Lung (tissue), 12 donors: ENCODE data around the gene TRPM3. TPM values are rescaled to one million over a fixed set of nuclear protein-coding genes. Genes with fewer than 3 reads are reported as not detected.

Experiments used
- ATAC-seq: fragments of 200-7000 bp; cut with Tn5 transposase; one replicate; pipeline ENCODE4 v1.9.1; 2020; ENCODE audit warnings: moderate number of reproducible peaks; ENCODE audit not compliant: insufficient read depth, low FRiP score
- DNase-seq, 3 donors: peaks; one replicate each; pipeline ENCODE4 v3.0.0-alpha.2; 2013 to 2017
- H3K27ac ChIP-seq, 2 donors: one replicate each; pipeline ENCODE4 v1.5.1; 2013; ENCODE audit warnings: mild to moderate bottlenecking in 2 of 2, moderate library complexity in 2 of 2, control low read depth in 1 of 2, inconsistent platforms in 1 of 2, low read depth in 1 of 2, low read length in 1 of 2
- H3K27me3 ChIP-seq, 3 donors: one replicate each; pipeline ENCODE4 v1.5.1; 2013; ENCODE audit warnings: low read length in 2 of 3; ENCODE audit not compliant: control insufficient read depth in 3 of 3, insufficient read depth in 3 of 3
- H3K36me3 ChIP-seq, 4 donors: one replicate each; pipeline ENCODE4 v1.5.1; 2013; ENCODE audit warnings: low read length in 4 of 4, mild to moderate bottlenecking in 1 of 4, moderate library complexity in 1 of 4; ENCODE audit not compliant: control insufficient read depth in 4 of 4, insufficient read depth in 4 of 4
- H3K4me1 ChIP-seq, 5 donors: one replicate each; pipeline ENCODE4 v1.5.1; 2013; ENCODE audit warnings: low read length in 5 of 5, mild to moderate bottlenecking in 2 of 5, moderate library complexity in 1 of 5; ENCODE audit not compliant: control insufficient read depth in 5 of 5, insufficient read depth in 5 of 5
- H3K4me3 ChIP-seq: one replicate; pipeline ENCODE4 v1.5.1; 2013; ENCODE audit warnings: mild to moderate bottlenecking, control low read depth, moderate library complexity
- H3K9ac ChIP-seq, 2 donors: one replicate each; pipeline ENCODE4 v1.5.1; 2013; ENCODE audit warnings: low read length in 2 of 2, control low read depth in 1 of 2; ENCODE audit not compliant: insufficient read depth in 1 of 2
- H3K9me3 ChIP-seq, 4 donors: one replicate each; pipeline ENCODE4 v1.5.1; 2013; ENCODE audit warnings: low read length in 3 of 4, mild to moderate bottlenecking in 1 of 4, moderate library complexity in 1 of 4; ENCODE audit not compliant: control insufficient read depth in 4 of 4, insufficient read depth in 3 of 4
- CTCF ChIP-seq: IDR thresholded peaks from 2 replicates; pipeline ENCODE4 v1.5.1; 2012; ENCODE audit warnings: mild to moderate bottlenecking; ENCODE audit errors: control extremely low read depth, extremely low read depth
- WGBS, 2 donors: extraction: QIAGEN DNeasy Blood & Tissue Kit; methylation state at CpG; one replicate each; pipeline ENCODE4 v1.1.7; 2013; 5-methylcytosine and 5-hydroxymethylcytosine counted together
- polyA plus RNA-seq, 2 donors: library from polyadenylated mRNA; stranded (reverse); fragments of 200-250 nt; gene quantifications; one replicate each; pipeline ENCODE4 v1.2.1, GENCODE V29; 2013
- total RNA-seq, 2 donors: library from RNA; depleted of rRNA in 1 of 2; stranded (reverse); fragments of >200 nt in 1 of 2; gene quantifications; one replicate each; pipeline ENCODE4 v1.2.1, GENCODE V29; 2014 to 2021
- donor health status: control.
- donor health status: control.
- donor health status: Bipolar disorder and iron deficiency.
- donor health status: healthy.
- donor health status: DM: yes; HTN: yes; CAD: no.

TRPM3 gene
- total and polyA plus RNA-seq, 4 donors, result 0.02 to 1.4 (median 0.49) TPM; not detected in 1

GRCh38 chr9:70772601-70773000 is 348.8 kb downstream of the TRPM3 start:
- ATAC-seq (no peak), DNase-seq (no peak)
- no peak overlapping the region for H3K27ac ChIP-seq
- no peaks in the 10 kb centered on the region for H3K9me3 ChIP-seq
- WGBS, 2 donors, result 75 to 76% methylated on average over 3 of the region's 3 CpGs
- H3K36me3 ChIP-seq, result no peaks in the 10 kb centered on the region
- TF ChIP-seq CTCF, result no peak
- no peak overlapping the region for H3K9ac ChIP-seq
- H3K27me3 ChIP-seq, result no peaks in the 10 kb centered on the region
- H3K4me1 ChIP-seq, result no peaks in the 10 kb centered on the region
- H3K4me3 ChIP-seq, result no peak overlapping the region

- ATAC-seq (no peak), DNase-seq (no peak)
- WGBS, 2 donors, result 69 to 88% methylated on average over 1 of the region's 1 CpG
- TF ChIP-seq CTCF, result no peak
- Histone ChIP-seq H3K27ac (no peak overlapping the region), H3K4me1 (no peaks in the 10 kb centered on the region), H3K9me3 (no peaks in the 10 kb centered on the region), H3K4me3 (no peak overlapping the region), H3K9ac (no peak overlapping the region), H3K27me3 (no peaks in the 10 kb centered on the region), H3K36me3 (no peaks in the 10 kb centered on the region)
Observed at GRCh38 chr9:70765946-70766345, 355.5 kb downstream of the TRPM3 start.

- H3K36me3 ChIP-seq, result no peaks in the 10 kb centered on the region
- 45 to 52% methylated on average over 8 of the region's 8 CpGs for WGBS, 2 donors
- no peaks in the 10 kb centered on the region for H3K4me1 ChIP-seq
Observed at GRCh38 chr9:70761139-70761670, 360.2 kb downstream of the TRPM3 start.

More at GRCh38 chr9:70761139-70761670, 360.2 kb downstream of the TRPM3 start:
- H3K27ac ChIP-seq, result no peak overlapping the region
- H3K4me3 ChIP-seq, result no peak overlapping the region
- ATAC-seq (no peak), DNase-seq (peak in 1 of 3 donors; percentile 8)
- H3K9ac ChIP-seq, result no peak overlapping the region
- no peak for TF ChIP-seq CTCF
- no peaks in the 10 kb centered on the region for H3K9me3 ChIP-seq
- no peaks in the 10 kb centered on the region for H3K27me3 ChIP-seq
